Dendritic cell treated with granulocyte-macrophage colony-stimulating factor and Interleukin-4, amounts not matched to agents 40 ng/mL and 50 ng/mL, for 4 days (primary cell): ENCODE measurements around the gene SCRN2.

Source experiments
- H3K27ac Mint-ChIP-seq: one replicate; pipeline ENCODE4 v1.8.0; 2022; ENCODE audit warnings: mild to moderate bottlenecking, mixed read lengths
- H3K27me3 Mint-ChIP-seq: one replicate; pipeline ENCODE4 v1.8.0; 2022; ENCODE audit warnings: mild to moderate bottlenecking, mixed read lengths
- H3K36me3 Mint-ChIP-seq: one replicate; pipeline ENCODE4 v1.8.0; 2022; ENCODE audit warnings: low read depth, mixed read lengths
- H3K4me1 Mint-ChIP-seq: one replicate; pipeline ENCODE4 v1.8.0; 2022; ENCODE audit warnings: low read depth, mixed read lengths
- H3K4me3 Mint-ChIP-seq: one replicate; pipeline ENCODE4 v1.8.0; 2022; ENCODE audit warnings: mild to moderate bottlenecking, moderate library complexity, mixed read lengths
- H3K9me3 Mint-ChIP-seq: one replicate; pipeline ENCODE4 v1.8.0; 2022; ENCODE audit warnings: mixed read lengths
- intact Hi-C: fragments of 100-400 bp; cut with micrococcal nuclease; formaldehyde crosslinking; loops from one replicate; pipeline ENCODE4 v1.15.0; 2022

The SCRN2 gene

DNA sequence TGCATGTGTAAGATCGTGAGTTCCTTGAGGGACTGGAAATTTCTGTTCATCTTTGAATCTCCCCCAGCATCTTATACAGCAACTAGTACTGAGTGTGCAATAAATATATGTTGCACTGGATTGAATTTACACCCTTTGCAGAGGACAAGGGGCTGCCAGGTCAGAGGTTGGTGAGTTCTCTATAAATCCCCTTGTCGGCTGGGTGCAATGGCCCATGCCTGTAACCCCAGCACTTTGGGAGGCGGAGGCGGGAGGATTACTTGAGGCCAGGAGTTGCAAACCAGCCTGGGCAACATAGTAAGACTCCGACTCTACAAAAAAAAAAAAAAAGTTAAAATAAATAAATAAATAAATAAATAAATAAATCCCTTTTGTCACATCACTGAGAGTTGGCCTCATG, 19.3 kb upstream of the SCRN2 start:
- H3K4me1 Mint-ChIP-seq, result peaks cover 34% of the 10 kb centered on the region
- peaks cover 43% of the 10 kb centered on the region for H3K27me3 Mint-ChIP-seq
- intact Hi-C loops, result no loop called here
- H3K36me3 Mint-ChIP-seq, result no peaks in the 10 kb centered on the region
- H3K27ac Mint-ChIP-seq, result no peak overlapping the region
- H3K4me3 Mint-ChIP-seq, result no peak overlapping the region
- no peaks in the 10 kb centered on the region for H3K9me3 Mint-ChIP-seq

DNA sequence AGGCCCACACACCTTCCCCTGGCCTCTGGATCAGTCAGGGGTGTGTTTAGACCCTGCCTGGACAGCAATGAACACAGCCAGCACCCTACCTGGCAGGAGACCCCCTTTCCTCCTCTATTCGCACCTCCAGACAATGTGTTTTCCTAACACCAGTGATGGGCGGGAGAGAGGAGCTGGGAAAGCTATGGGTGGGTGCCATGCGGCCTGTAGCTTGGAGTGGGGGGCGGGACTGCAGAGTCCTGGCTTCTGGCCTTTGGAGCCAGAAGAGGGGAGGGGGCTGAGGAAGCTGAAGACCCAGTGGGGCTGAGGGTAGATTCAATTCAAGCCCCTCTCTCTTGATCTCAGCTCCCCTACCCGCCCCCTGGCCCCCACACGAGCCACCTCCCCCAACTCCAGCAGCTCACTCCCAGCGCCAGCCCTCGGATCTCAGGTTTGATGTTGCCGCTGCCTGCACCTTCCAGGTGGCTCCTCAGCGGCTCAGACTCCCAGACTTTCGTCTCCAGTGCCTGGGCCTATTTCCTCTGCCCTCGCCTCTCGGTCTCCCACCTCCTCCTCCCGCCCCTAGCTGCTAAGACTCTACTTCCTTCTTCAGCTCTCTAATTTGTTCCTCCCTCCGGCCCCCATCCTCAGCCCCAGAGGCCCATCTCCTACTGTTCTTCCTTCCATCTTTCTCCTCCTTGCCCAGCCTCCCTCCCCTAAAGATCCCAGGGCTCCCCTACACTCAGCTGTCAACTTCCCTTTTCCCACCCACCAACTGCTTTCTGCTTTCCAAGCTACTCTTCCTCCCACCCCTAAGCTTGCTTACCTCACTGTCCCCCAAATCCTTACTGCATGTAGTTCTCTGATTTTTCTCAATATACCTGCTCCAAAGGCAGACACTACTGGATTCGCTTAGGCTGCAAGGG, 16.7 kb upstream of the SCRN2 start:
- H3K4me3 Mint-ChIP-seq, result no peak overlapping the region
- no peak overlapping the region for H3K27ac Mint-ChIP-seq
- H3K9me3 Mint-ChIP-seq, result no peaks in the 10 kb centered on the region
- H3K36me3 Mint-ChIP-seq, result no peaks in the 10 kb centered on the region
- peaks cover 62% of the 10 kb centered on the region for H3K27me3 Mint-ChIP-seq
- peaks cover 29% of the 10 kb centered on the region for H3K4me1 Mint-ChIP-seq
- intact Hi-C loops, result no loop called here

DNA sequence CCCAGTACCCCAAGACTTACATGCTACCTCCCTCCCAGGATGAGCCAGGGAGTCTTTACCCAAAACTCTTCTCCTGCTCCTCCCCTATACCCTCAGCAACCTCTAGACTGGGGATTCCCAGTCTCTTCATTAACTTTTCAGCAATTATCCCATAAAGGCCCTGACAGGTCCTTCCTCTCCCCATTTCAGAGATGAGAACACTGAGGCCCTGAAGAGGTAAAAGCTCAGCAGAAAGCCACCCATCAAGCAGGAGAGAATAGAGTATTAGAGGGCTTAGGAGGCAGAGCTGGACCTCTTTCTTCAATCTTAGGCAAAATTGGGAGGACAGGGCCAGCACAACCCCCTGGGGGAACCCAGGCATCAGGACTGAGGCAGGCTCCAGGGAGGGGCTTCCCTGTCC, 15.8 kb upstream of the SCRN2 start:
- Mint-ChIP-seq H3K27ac (no peak overlapping the region), H3K4me3 (no peak overlapping the region), H3K4me1 (peaks cover 36% of the 10 kb centered on the region), H3K36me3 (no peaks in the 10 kb centered on the region), H3K9me3 (no peaks in the 10 kb centered on the region), H3K27me3 (peaks cover 72% of the 10 kb centered on the region)
- intact Hi-C loops, result no loop called here

DNA sequence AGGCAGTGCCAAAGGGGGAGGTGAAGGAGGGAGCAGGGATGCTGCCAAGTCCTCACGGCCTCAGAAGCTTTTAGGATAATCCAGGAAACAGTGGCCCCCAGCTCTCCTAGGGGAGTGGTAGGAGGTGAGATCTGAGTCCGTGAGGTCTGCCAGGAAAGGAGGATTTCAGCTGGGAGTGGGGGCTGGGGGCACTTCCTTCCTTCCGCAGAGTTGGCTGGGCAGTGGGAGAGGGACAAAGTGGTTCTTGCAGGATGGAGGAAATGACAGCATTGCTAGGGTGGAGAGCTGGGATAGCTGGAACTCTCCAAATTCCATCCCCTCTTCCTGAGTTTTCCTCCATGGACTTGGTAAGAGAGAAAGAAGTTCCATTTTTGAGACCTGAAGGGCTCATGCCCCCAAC, 14.7 kb upstream of the SCRN2 start:
- Mint-ChIP-seq H3K4me3 (no peak overlapping the region), H3K27me3 (peaks cover 81% of the 10 kb centered on the region), H3K36me3 (no peaks in the 10 kb centered on the region), H3K9me3 (no peaks in the 10 kb centered on the region), H3K4me1 (peaks cover 44% of the 10 kb centered on the region), H3K27ac (no peak overlapping the region)
- intact Hi-C loops, result no loop called here

DNA sequence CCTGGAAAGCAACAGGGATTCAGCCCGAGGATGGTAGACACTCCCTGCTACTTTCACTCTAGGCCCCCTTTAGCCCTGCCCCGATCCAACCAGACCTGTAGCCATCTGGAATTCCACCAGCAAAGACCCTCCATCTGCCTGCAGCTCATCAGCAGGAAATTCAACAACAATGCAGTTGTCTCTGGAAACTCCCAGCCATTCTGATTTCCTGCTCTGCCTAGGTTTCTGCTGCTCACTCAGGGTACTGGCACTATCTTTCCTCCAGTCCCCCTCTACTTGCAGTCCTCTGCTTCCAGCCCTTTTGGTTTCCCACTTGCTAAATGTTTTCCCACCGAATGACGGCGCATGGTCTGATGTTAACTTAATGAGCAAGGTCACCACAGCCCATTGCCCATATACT, 12.5 kb upstream of the SCRN2 start:
- H3K4me3 Mint-ChIP-seq, result no peak overlapping the region
- H3K27me3 Mint-ChIP-seq, result peaks cover 89% of the 10 kb centered on the region
- H3K9me3 Mint-ChIP-seq, result no peaks in the 10 kb centered on the region
- no peaks in the 10 kb centered on the region for H3K36me3 Mint-ChIP-seq
- intact Hi-C loops, result no loop called here
- no peak overlapping the region for H3K27ac Mint-ChIP-seq
- H3K4me1 Mint-ChIP-seq, result peaks cover 48% of the 10 kb centered on the region

DNA sequence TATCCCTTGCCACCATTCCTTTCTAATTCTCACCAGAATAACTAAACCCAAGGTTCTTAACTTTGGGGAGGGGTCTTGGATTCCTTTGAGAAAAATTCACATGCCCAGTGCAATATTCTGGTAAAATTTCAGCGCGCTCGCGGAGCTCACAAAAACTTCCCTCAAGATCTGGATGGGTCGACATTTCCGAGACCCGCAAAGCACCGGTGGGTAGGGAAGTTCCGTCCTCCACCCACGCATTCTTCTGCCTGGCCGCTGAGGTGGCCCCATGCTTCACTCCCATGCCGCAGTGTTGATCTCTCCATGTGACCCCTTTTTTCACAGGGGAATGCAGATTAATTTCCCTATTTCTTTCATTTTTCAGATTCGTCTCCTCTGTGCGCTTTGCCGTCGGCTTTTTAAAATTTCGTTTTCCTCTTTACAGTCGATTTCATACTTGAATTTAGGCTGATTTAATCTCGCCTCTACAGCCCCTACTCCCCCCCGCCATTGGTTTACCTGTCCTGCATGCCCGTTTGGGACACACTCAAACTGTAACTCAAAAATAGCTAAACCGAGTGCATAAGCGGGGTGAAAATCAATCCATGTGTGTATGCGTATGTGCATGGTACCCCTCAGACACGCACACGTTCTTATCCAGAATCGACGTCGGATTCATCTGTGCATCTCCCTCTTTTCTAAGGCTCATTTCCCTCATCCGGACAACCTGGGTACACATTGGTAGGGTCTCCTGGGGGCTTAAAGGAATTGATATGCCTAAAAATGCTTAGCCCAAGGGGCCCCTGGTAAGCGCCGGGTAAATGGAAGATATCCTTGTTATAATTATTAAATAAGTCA, 11.3 kb upstream of the SCRN2 start:
- H3K27me3 Mint-ChIP-seq, result peaks cover 97% of the 10 kb centered on the region
- peaks cover 42% of the 10 kb centered on the region for H3K4me1 Mint-ChIP-seq
- no peak overlapping the region for H3K27ac Mint-ChIP-seq
- H3K4me3 Mint-ChIP-seq, result no peak overlapping the region
- no peaks in the 10 kb centered on the region for H3K9me3 Mint-ChIP-seq
- no peaks in the 10 kb centered on the region for H3K36me3 Mint-ChIP-seq
- intact Hi-C loops, result no loop called here

DNA sequence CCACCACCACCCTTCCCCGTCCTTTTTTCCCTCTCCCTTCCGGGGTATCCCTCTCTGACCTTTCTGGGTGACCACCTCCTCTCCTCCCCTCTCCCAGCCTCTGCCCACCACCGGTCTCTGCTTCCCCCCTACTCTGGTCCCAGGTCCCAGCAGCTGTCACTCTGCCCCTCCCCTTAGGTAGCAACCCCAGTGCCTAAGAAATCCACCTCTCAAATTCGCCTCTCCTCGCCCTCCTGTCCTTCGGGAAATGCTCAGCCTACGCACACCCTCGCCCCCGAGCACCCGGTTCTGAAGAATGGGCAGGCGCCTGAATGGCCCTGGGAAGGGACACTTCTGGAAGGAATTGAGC, 10.7 kb upstream of the SCRN2 start:
- intact Hi-C loops, result no loop called here
- Mint-ChIP-seq H3K4me3 (no peak overlapping the region), H3K36me3 (no peaks in the 10 kb centered on the region), H3K27ac (no peak overlapping the region), H3K4me1 (peaks cover 44% of the 10 kb centered on the region), H3K9me3 (no peaks in the 10 kb centered on the region), H3K27me3 (peaks cover 99% of the 10 kb centered on the region)

DNA sequence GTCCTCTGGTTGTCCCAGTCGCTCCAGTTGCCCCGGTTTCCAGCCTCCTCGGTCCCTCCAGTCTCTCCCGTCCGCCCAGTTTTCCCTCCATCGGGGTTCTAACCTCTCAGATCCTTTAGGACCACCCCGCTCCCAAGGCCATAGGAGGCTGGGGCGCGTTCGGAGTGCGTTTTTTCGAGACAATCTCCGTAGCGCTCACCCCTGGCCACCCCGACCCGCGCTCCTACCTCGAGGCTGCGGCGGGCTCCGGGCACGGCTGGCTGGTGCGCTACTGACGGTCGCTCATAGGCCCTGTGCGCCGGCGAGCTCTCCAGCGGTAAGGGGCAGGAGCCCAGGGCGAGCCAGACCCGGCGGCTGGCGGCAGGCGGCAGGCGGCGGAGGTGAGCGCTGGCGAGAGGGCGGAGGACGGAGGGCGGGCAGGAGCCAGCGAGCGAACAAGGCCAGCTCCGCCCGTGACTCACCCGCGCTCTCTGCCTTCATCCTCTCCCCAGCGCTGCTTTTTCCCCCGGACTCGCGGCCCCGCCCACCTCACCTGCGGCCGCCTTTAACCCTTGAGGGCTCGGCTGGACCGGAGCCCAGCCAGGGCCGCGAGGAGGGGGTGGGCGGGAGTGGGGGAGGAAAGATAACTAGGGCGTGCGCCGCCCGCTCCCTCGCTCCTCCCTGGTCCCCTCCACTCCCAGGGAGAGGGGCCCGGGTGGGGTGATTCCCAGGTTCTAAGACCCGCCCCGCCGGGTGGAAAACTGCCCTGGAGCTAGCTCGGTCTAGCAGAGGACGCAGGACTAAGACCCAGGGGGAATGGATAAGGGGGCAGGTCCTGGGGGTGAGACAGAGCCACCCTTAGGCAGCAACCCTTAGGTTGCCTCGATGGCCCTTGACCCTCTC, 9.9 kb upstream of the SCRN2 start, which contains the start of gene SP6:
SP6 (minus strand) TSS at position 472 of the 882 bp plus-strand sequence. CDS start 2,734 bp downstream, outside the sequence.
- H3K9me3 Mint-ChIP-seq, result no peaks in the 10 kb centered on the region
- H3K36me3 Mint-ChIP-seq, result no peaks in the 10 kb centered on the region
- H3K27ac Mint-ChIP-seq, result no peak within 1 kb of the TSS

DNA sequence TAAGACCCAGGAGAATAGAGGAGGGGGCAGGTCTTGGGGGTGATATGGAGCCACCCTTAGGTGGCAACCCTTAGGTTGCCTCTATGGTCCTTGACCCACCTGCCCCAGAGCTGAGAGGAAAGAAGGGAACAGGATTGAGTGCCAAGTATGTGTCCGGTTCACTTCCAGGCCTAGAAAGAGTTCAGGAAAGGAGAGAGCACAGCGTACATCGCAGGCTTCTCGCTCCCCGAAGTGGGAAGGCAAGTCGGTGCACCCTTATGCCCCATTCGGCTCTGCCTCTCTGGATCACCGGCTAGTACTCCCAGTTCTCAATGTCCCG, 9.3 kb upstream of the SCRN2 start:
- Mint-ChIP-seq H3K36me3 (no peaks in the 10 kb centered on the region), H3K4me3 (no peak overlapping the region), H3K9me3 (no peaks in the 10 kb centered on the region), H3K4me1 (peaks cover 30% of the 10 kb centered on the region), H3K27me3 (peaks cover 99% of the 10 kb centered on the region), H3K27ac (no peak overlapping the region)
- intact Hi-C loops, result no loop called here

More for the DNA sequence above, 9.9 kb upstream of the SCRN2 start, which contains the start of gene SP6:
- H3K27me3 Mint-ChIP-seq, result peaks cover 99% of the 10 kb centered on the region
- H3K4me1 Mint-ChIP-seq, result peaks cover 36% of the 10 kb centered on the region
- intact Hi-C loops, result no loop called here
- no peak within 1 kb of the TSS for H3K4me3 Mint-ChIP-seq

DNA sequence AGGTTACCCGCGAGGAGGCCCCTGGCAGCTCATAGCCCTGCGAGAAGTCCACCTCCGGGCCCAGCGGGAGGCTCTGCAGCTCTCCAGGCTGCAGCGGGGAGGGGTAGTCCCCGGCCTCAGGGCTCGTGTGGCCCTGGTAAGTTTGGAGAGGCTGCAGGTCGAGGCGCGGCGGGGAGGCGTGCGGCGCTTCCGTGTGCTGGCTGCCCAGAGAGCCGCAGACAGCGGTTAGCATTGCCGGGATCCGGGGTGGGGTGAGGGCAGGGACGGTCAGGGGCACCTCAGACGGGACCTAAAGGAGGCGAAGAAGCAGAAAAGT, 7.1 kb upstream of the SCRN2 start:
- peaks cover 33% of the 10 kb centered on the region for H3K4me1 Mint-ChIP-seq
- peaks cover 93% of the 10 kb centered on the region for H3K27me3 Mint-ChIP-seq
- intact Hi-C loops, result no loop called here
- H3K27ac Mint-ChIP-seq, result no peak overlapping the region
- no peaks in the 10 kb centered on the region for H3K9me3 Mint-ChIP-seq
- no peak overlapping the region for H3K4me3 Mint-ChIP-seq
- no peaks in the 10 kb centered on the region for H3K36me3 Mint-ChIP-seq

DNA sequence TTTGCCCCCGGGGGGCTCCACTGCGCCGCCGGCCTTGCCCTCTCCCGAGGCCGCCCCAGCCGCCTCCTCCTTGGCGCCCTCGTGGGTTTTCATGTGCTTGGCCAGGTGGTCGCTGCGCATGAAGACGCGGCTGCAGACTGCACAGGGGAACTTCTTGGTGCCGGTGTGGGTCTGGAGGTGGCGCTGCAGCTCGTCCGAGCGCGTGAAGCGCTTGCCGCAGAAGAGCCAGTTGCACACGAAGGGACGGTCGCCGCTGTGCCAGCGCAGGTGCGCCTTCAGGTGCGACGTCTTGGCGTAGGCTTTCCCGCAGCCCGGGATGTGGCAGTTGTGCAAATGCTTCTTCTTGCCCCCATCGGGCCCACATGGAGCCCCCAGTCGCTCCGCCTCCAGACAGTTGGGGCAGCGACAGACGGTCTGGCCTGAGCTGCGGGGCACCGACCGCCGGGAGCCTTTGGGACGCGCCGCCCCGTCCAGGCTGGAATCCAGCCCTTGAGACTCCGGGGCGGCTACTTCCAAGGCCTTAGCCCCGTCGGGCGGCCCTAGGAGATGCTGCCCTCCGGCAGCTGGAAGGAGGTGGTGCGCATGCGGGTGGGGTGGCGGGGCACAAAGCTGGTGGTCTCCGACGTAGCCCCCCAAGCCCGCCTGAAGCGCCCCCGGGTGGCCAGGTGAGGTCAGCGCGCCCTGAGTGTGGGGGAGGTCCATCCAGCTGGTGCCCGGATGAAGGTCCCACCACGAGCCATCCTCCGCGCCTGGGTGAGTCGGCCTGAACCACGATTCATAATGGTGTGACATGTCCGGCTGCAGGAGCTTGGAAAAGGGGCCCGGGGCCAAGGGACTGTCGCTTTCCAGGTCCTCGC, 6.5 kb upstream of the SCRN2 start:
- Mint-ChIP-seq H3K27ac (no peak overlapping the region), H3K27me3 (peaks cover 87% of the 10 kb centered on the region), H3K36me3 (no peaks in the 10 kb centered on the region), H3K4me3 (no peak overlapping the region), H3K4me1 (peaks cover 32% of the 10 kb centered on the region), H3K9me3 (no peaks in the 10 kb centered on the region)
- intact Hi-C loops, result no loop called here

DNA sequence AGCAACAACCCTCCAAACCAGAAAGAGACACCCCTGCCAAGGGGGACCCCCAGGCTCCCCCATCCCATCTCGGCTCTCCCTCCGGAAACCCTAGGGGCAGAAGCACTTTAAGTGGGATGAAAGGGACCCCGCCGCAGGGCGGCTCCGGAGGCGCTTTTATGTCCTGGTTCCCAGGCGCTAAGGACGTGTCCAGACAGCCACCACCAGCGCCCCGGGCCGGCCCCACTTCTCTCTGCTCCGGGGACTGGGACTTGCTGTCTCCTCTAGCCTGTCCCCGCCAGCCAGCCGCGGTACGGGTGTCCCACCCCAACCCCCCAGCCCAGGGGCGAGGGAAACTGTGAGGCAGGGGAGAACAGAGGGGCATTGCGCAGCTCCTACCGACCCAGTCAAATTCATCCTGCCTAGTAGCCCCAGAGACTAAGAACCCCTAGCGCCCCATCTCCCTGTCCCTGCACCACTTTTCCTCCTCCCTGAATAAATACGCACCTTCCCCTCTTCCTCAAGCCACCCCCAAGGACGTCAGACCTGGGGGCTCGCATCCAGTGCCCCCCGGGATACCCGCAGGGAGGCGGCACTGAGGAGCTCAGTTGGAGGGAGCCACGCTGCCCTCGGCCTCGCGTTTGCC, 5.8 kb upstream of the SCRN2 start:
- intact Hi-C loops, result no loop called here
- Mint-ChIP-seq H3K9me3 (no peaks in the 10 kb centered on the region), H3K4me1 (peaks cover 25% of the 10 kb centered on the region), H3K4me3 (no peak overlapping the region), H3K36me3 (no peaks in the 10 kb centered on the region), H3K27me3 (peaks cover 80% of the 10 kb centered on the region), H3K27ac (no peak overlapping the region)

DNA sequence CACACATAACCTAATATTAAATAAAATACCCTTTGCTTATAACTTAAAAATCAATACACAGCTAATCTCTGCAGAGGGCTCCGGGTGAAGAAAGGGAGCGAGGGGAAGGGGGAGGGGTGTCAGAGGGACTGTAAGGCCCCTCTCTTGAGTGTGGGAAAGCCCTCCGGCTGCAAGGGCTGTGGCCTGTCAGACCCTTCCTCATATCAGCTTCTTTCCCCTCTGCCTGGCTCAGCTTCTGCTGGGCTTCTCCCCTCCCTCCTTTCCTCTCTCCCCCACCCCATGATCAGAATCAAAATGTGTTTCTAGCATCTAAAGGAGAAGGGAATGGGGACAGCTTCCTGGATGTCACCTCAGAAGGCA, 4.6 kb upstream of the SCRN2 start:
- H3K4me1 Mint-ChIP-seq, result peaks cover 22% of the 10 kb centered on the region
- H3K36me3 Mint-ChIP-seq, result peaks cover 6% of the 10 kb centered on the region
- H3K27ac Mint-ChIP-seq, result no peak overlapping the region
- peaks cover 69% of the 10 kb centered on the region for H3K27me3 Mint-ChIP-seq
- H3K9me3 Mint-ChIP-seq, result no peaks in the 10 kb centered on the region
- intact Hi-C loops, result no loop called here
- no peak overlapping the region for H3K4me3 Mint-ChIP-seq
